Measurements from ENCODE around the gene PLK3. TPM values are rescaled to one million over a fixed set of nuclear protein-coding genes. Genes with fewer than 3 reads are reported as not detected.
"Not testable (repeated sequence)": the region's sequence is repeated elsewhere in the genome, so short reads cannot be mapped to it uniquely, and the experiment has no call there.

PLK3 gene
- total and polyA plus RNA-seq, 8 donors, result 0.58 to 30.4 (median 17.4) TPM

GRCh38 chr1:44810101-44810761 is 10.1 kb downstream of the PLK3 start:
- no peaks in the 10 kb centered on the region for H3K27me3 ChIP-seq
- no peaks in the 10 kb centered on the region for H3K9me3 ChIP-seq
- H3K36me3 ChIP-seq, result peaks cover 4 to 16% (median 13%) of the 10 kb centered on the region in 4 donors
- H3K4me1 ChIP-seq, result peaks cover 65 to 97% (median 83%) of the 10 kb centered on the region in 4 donors
- H3K4me3 ChIP-seq, result peak overlapping the region in 2 of 4 donors; percentile 5 to 35
- intact Hi-C loops (cut with DNase I; ENCODE audit: low total_unique reads), result no loop called here
- peak overlapping the region; percentile 83 to 99 (median 97) for H3K27ac ChIP-seq
- TF ChIP-seq POLR2A (IDR thresholded peaks at IDR 0.05) (no peak), EP300 (IDR thresholded peaks at IDR 0.05) (no peak), POLR2AphosphoS5 (IDR thresholded peaks at IDR 0.05) (no peak), CTCF (IDR thresholded peaks at IDR 0.05) (no peak)
- peak; percentile 48 to 81 for DNase-seq
- 24 to 31% (median 27%) methylated on average over 12 of the region's 12 CpGs for WGBS, 5 donors

- peaks cover 4 to 11% (median 8%) of the 10 kb centered on the region in 4 donors for H3K36me3 ChIP-seq
- DNase-seq; H3K9me3 ChIP-seq; intact Hi-C loops (cut with DNase I; ENCODE audit: low total_unique reads); H3K27me3 ChIP-seq: not testable (repeated sequence)
- peaks cover 65 to 93% (median 80%) of the 10 kb centered on the region in 4 donors for H3K4me1 ChIP-seq
- H3K4me3 ChIP-seq, result peak overlapping the region in 1 of 4 donors; percentile 5
- 81 to 88% (median 85%) methylated on average over 4 of the region's 4 CpGs for WGBS, 5 donors
- peak overlapping the region; percentile 83 to 99 (median 97) for H3K27ac ChIP-seq
These were observed 10.6 kb downstream of the PLK3 start for GRCh38 chr1:44810762-44811105.

- Histone ChIP-seq H3K27me3 (no peaks in the 10 kb centered on the region), H3K9me3 (no peaks in the 10 kb centered on the region), H3K36me3 (peaks cover 0 to 6% (median 3%) of the 10 kb centered on the region in 4 donors), H3K4me1 (peaks cover 60 to 88% (median 75%) of the 10 kb centered on the region in 4 donors), H3K4me3 (no peak overlapping the region), H3K27ac (peak overlapping the region in 4 of 5 donors; percentile 93 to 99 (median 98))
- TF ChIP-seq POLR2AphosphoS5 (IDR thresholded peaks at IDR 0.05) (no peak), POLR2A (IDR thresholded peaks at IDR 0.05) (no peak), CTCF (IDR thresholded peaks at IDR 0.05) (no peak), EP300 (IDR thresholded peaks at IDR 0.05) (no peak)
- DNase-seq, result no peak
- intact Hi-C loops (cut with DNase I; ENCODE audit: low total_unique reads), result no loop called here
- 76 to 89% (median 85%) methylated on average over 8 of the region's 8 CpGs for WGBS, 5 donors
These were observed 11.1 kb downstream of the PLK3 start for GRCh38 chr1:44811234-44811633.

GRCh38 chr1:44812822-44813543 is 12.8 kb downstream of the PLK3 start:
- Histone ChIP-seq H3K36me3 (no peaks in the 10 kb centered on the region), H3K9me3 (no peaks in the 10 kb centered on the region), H3K4me1 (peaks cover 42 to 71% (median 58%) of the 10 kb centered on the region in 4 donors), H3K27ac (peak overlapping the region; percentile 86 to 97 (median 89)), H3K4me3 (peak overlapping the region; percentile 46 to 60 (median 54)), H3K27me3 (no peaks in the 10 kb centered on the region)
- no peak for DNase-seq
- 19 to 52% (median 40%) methylated on average over 13 to 48 of the region's 48 CpGs for WGBS, 5 donors
- no peak for TF ChIP-seq EP300 (IDR thresholded peaks at IDR 0.05)
- TF ChIP-seq POLR2A (IDR thresholded peaks at IDR 0.05), result no peak
- no peak for TF ChIP-seq POLR2AphosphoS5 (IDR thresholded peaks at IDR 0.05)
- TF ChIP-seq CTCF (IDR thresholded peaks at IDR 0.05), result no peak
- intact Hi-C loops (cut with DNase I; ENCODE audit: low total_unique reads), result no loop called here

GRCh38 chr1:44815926-44816325 is 15.7 kb downstream of the PLK3 start:
- H3K27me3 ChIP-seq; H3K27ac ChIP-seq; intact Hi-C loops (cut with DNase I; ENCODE audit: low total_unique reads); H3K36me3 ChIP-seq; DNase-seq; H3K4me3 ChIP-seq; H3K9me3 ChIP-seq: not testable (repeated sequence)
- WGBS, 5 donors, result 86 to 95% (median 92%) methylated on average over 9 of the region's 9 CpGs
- peaks cover 30 to 66% (median 49%) of the 10 kb centered on the region in 4 donors for H3K4me1 ChIP-seq
